ENCODE measurements around the gene MPV17L. TPM values are rescaled to one million over a fixed set of nuclear protein-coding genes. Genes with fewer than 3 reads are reported as not detected.
"Not testable (repeated sequence)": the region's sequence is repeated elsewhere in the genome, so short reads cannot be mapped to it uniquely, and the experiment has no call there.

MPV17L gene
- total RNA-seq, 4 donors from 2014 or later = 7.9 to 13.7 (median 11.3) TPM

- H3K4me3 ChIP-seq = no peak overlapping the region
- peaks cover 0 to 12% (median 0%) of the 10 kb centered on the region in 3 donors for H3K4me1 ChIP-seq
- TF ChIP-seq POLR2A (IDR thresholded peaks at IDR 0.05) (no peak), EP300 (IDR thresholded peaks at IDR 0.05) (no peak), POLR2AphosphoS5 (IDR thresholded peaks at IDR 0.05) (no peak), CTCF (IDR thresholded peaks at IDR 0.05) (no peak)
- peaks cover 0 to 9% of the 10 kb centered on the region in 2 donors for H3K36me3 ChIP-seq
- no peak overlapping the region for H3K27ac ChIP-seq
- no peak for ATAC-seq
- WGBS, 2 donors (ENCODE audit: low coverage in 1 of 2) = 88 to 93% methylated on average over 1 of the region's 1 CpG
- H3K27me3 ChIP-seq = no peaks in the 10 kb centered on the region
- H3K9me3 ChIP-seq = no peaks in the 10 kb centered on the region
These were observed 49.9 kb downstream of the MPV17L start for GRCh38 chr16:15445450-15445849.

GRCh38 chr16:15446901-15447300 is 51.3 kb downstream of the MPV17L start:
- Histone ChIP-seq H3K27me3 (no peaks in the 10 kb centered on the region), H3K9me3 (no peaks in the 10 kb centered on the region), H3K4me1 (no peaks in the 10 kb centered on the region), H3K36me3 (peaks cover 0 to 9% of the 10 kb centered on the region in 2 donors), H3K4me3 (no peak overlapping the region), H3K27ac (no peak overlapping the region)
- no peak for TF ChIP-seq POLR2A (IDR thresholded peaks at IDR 0.05)
- no peak for TF ChIP-seq POLR2AphosphoS5 (IDR thresholded peaks at IDR 0.05)
- TF ChIP-seq CTCF (IDR thresholded peaks at IDR 0.05) = no peak
- no peak for TF ChIP-seq EP300 (IDR thresholded peaks at IDR 0.05)
- 87 to 92% methylated on average over 3 to 5 of the region's 5 CpGs for WGBS, 2 donors (ENCODE audit: low coverage in 1 of 2)
- no peak for ATAC-seq

- Histone ChIP-seq H3K27ac (no peak overlapping the region), H3K27me3 (no peaks in the 10 kb centered on the region), H3K9me3 (no peaks in the 10 kb centered on the region), H3K4me1 (no peaks in the 10 kb centered on the region), H3K4me3 (no peak overlapping the region), H3K36me3 (peaks cover 0 to 9% of the 10 kb centered on the region in 2 donors)
- WGBS, 2 donors (ENCODE audit: low coverage in 1 of 2) = 48 to 72% methylated on average over 4 of the region's 6 CpGs
- peak; percentile 66 for ATAC-seq
- TF ChIP-seq EP300 (IDR thresholded peaks at IDR 0.05) (no peak), CTCF (IDR thresholded peaks at IDR 0.05) (no peak), POLR2A (IDR thresholded peaks at IDR 0.05) (no peak), POLR2AphosphoS5 (IDR thresholded peaks at IDR 0.05) (no peak)
These were observed 55.1 kb downstream of the MPV17L start for GRCh38 chr16:15450624-15451023.

- Histone ChIP-seq H3K27me3 (no peaks in the 10 kb centered on the region), H3K4me3 (no peak overlapping the region), H3K27ac (no peak overlapping the region), H3K4me1 (no peaks in the 10 kb centered on the region), H3K36me3 (peaks cover 0 to 9% of the 10 kb centered on the region in 2 donors), H3K9me3 (no peaks in the 10 kb centered on the region)
- no peak for TF ChIP-seq POLR2A (IDR thresholded peaks at IDR 0.05)
- no peak for TF ChIP-seq CTCF (IDR thresholded peaks at IDR 0.05)
- TF ChIP-seq POLR2AphosphoS5 (IDR thresholded peaks at IDR 0.05) = no peak
- TF ChIP-seq EP300 (IDR thresholded peaks at IDR 0.05) = no peak
- 80 to 89% methylated on average over 7 to 9 of the region's 10 CpGs for WGBS, 2 donors (ENCODE audit: low coverage in 1 of 2)
- no peak for ATAC-seq
These were observed 55.7 kb downstream of the MPV17L start for GRCh38 chr16:15451098-15451731.

GRCh38 chr16:15452246-15452855 is 56.8 kb downstream of the MPV17L start:
- no peak for TF ChIP-seq CTCF (IDR thresholded peaks at IDR 0.05)
- TF ChIP-seq POLR2A (IDR thresholded peaks at IDR 0.05) = no peak
- TF ChIP-seq POLR2AphosphoS5 (IDR thresholded peaks at IDR 0.05) = no peak
- TF ChIP-seq EP300 (IDR thresholded peaks at IDR 0.05) = no peak
- H3K36me3 ChIP-seq = peaks cover 0 to 9% of the 10 kb centered on the region in 2 donors
- no peak overlapping the region for H3K4me3 ChIP-seq
- 62 to 65% methylated on average over 4 to 6 of the region's 8 CpGs for WGBS, 2 donors (ENCODE audit: low coverage in 1 of 2)
- no peaks in the 10 kb centered on the region for H3K9me3 ChIP-seq
- H3K27me3 ChIP-seq = no peaks in the 10 kb centered on the region
- no peak for ATAC-seq
- no peak overlapping the region for H3K27ac ChIP-seq
- H3K4me1 ChIP-seq = no peaks in the 10 kb centered on the region

- H3K27ac ChIP-seq, H3K27me3 ChIP-seq, H3K36me3 ChIP-seq, ATAC-seq, H3K4me3 ChIP-seq, H3K9me3 ChIP-seq, H3K4me1 ChIP-seq: not testable (repeated sequence)
- 73 to 100% methylated on average over 1 to 2 of the region's 7 CpGs for WGBS, 2 donors (ENCODE audit: low coverage in 1 of 2)
These were observed 57.7 kb downstream of the MPV17L start for GRCh38 chr16:15453296-15453695.

GRCh38 chr16:15454933-15455332 is 59.4 kb downstream of the MPV17L start:
- H3K36me3 ChIP-seq, H3K4me1 ChIP-seq, H3K9me3 ChIP-seq, H3K4me3 ChIP-seq, H3K27ac ChIP-seq, H3K27me3 ChIP-seq, ATAC-seq: not testable (repeated sequence)
- 88 to 96% methylated on average over 4 to 9 of the region's 11 CpGs for WGBS, 2 donors (ENCODE audit: low coverage in 1 of 2)
